ENCODE data around the gene SLC12A6. TPM values are rescaled to one million over a fixed set of nuclear protein-coding genes. Genes with fewer than 3 reads are reported as not detected.

Gene SLC12A6
- total RNA-seq, 4 donors from 2014 or later: 26.9 to 36.9 (median 32.6) TPM

DNA sequence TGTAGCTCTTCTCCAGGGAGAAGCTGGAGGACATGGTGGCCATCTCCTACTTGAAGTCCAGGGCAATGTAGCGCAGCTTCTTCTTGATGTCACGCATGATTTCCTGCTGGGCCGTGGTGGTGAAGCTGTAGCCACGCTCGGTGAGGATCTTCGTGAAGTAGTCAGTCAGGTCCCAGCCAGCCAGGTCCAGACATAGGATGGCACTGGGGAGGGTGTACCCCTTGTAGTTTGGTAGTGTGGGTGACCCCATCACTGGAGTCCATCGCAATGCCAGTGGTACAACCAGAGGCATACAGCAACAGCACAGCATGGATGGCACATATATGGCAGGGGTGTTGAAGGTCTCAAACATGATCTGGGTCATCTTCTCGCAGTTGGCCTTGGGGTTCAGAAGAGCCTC is 36.4 kb upstream of the SLC12A6 start:
- no peak for TF ChIP-seq EP300 (IDR thresholded peaks at IDR 0.05)
- TF ChIP-seq POLR2A (IDR thresholded peaks at IDR 0.05): no peak
- TF ChIP-seq, protein P1, sequence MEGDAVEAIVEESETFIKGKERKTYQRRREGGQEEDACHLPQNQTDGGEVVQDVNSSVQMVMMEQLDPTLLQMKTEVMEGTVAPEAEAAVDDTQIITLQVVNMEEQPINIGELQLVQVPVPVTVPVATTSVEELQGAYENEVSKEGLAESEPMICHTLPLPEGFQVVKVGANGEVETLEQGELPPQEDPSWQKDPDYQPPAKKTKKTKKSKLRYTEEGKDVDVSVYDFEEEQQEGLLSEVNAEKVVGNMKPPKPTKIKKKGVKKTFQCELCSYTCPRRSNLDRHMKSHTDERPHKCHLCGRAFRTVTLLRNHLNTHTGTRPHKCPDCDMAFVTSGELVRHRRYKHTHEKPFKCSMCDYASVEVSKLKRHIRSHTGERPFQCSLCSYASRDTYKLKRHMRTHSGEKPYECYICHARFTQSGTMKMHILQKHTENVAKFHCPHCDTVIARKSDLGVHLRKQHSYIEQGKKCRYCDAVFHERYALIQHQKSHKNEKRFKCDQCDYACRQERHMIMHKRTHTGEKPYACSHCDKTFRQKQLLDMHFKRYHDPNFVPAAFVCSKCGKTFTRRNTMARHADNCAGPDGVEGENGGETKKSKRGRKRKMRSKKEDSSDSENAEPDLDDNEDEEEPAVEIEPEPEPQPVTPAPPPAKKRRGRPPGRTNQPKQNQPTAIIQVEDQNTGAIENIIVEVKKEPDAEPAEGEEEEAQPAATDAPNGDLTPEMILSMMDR (IDR thresholded peaks at IDR 0.05): no peak
- Histone ChIP-seq H3K4me1 (no peaks in the 10 kb centered on the region), H3K4me3 (no peak overlapping the region), H3K27ac (no peak overlapping the region), H3K9me3 (no peaks in the 10 kb centered on the region), H3K27me3 (no peaks in the 10 kb centered on the region), H3K36me3 (no peaks in the 10 kb centered on the region)
- 93 to 98% methylated on average over 6 to 8 of the region's 8 CpGs for WGBS, 2 donors
- DNase-seq (ENCODE audit: low spot score in 2 of 2): no peak

DNA sequence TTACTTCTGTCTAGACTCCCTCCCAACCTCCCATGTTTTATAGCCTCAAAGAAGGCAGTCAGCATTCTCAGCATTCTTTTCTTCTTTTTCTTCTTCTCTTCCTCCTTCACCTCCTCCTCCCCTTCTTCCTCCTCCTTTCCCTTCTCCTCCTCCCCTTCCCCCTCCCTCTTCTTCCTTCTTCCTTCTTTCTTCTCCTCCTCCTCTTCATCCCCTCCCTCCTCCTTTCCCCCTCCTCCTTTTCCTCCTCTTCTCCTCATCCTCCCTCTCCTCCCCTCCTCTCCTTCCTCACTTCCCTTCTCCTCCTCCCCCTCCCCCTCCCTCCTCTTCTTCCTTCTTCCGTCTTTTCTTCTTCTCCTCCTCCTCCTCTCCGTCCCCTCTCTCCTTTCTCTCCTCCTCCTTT is 33.1 kb upstream of the SLC12A6 start:
- no peak for TF ChIP-seq POLR2A (IDR thresholded peaks at IDR 0.05)
- no peak for TF ChIP-seq EP300 (IDR thresholded peaks at IDR 0.05)
- TF ChIP-seq, protein P1 (IDR thresholded peaks at IDR 0.05): no peak
- no peaks in the 10 kb centered on the region for H3K9me3 ChIP-seq
- no peak overlapping the region for H3K4me3 ChIP-seq
- no peak overlapping the region for H3K27ac ChIP-seq
- peaks cover 0 to 18% (median 9%) of the 10 kb centered on the region in 4 donors for H3K4me1 ChIP-seq
- no peaks in the 10 kb centered on the region for H3K36me3 ChIP-seq
- WGBS, 2 donors: 62 to 73% methylated on average over 2 of the region's 2 CpGs
- no peaks in the 10 kb centered on the region for H3K27me3 ChIP-seq
- no peak for DNase-seq (ENCODE audit: low spot score in 2 of 2)

DNA sequence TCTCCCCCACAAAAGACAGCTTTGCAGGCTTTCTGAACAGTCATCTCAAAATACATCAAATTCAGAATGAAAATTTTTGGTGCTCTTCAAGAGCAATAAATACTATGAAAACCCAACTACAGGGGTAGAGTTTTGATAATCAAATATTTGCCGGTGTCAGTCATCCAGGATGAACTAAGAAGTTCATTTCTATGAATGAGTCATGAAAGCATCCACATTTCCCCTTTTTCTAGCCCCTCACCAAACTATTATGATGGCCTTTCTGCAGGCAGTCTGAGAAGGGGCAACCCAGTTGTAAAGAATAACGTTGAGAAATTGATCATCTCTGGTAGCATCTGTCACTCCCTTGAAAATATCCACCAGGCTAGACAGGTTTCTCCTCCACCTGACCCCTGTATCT is 32.5 kb upstream of the SLC12A6 start:
- DNase-seq (ENCODE audit: low spot score in 2 of 2): no peak
- no peak for TF ChIP-seq EP300 (IDR thresholded peaks at IDR 0.05)
- no peak for TF ChIP-seq POLR2A (IDR thresholded peaks at IDR 0.05)
- TF ChIP-seq, protein P1 (IDR thresholded peaks at IDR 0.05): no peak
- Histone ChIP-seq H3K4me1 (peaks cover 0 to 23% (median 14%) of the 10 kb centered on the region in 4 donors), H3K27me3 (no peaks in the 10 kb centered on the region), H3K9me3 (no peaks in the 10 kb centered on the region), H3K27ac (no peak overlapping the region), H3K36me3 (no peaks in the 10 kb centered on the region), H3K4me3 (no peak overlapping the region)
- WGBS, 2 donors: 56 to 60% methylated on average over 2 of the region's 2 CpGs

- peak; percentile 12 to 71 for TF ChIP-seq POLR2A (IDR thresholded peaks at IDR 0.05)
- TF ChIP-seq, protein P1 (IDR thresholded peaks at IDR 0.05): peak; percentile 95 to 98 (median 96)
- peak in 1 of 2 donors; percentile 80 for TF ChIP-seq EP300 (IDR thresholded peaks at IDR 0.05)
- Histone ChIP-seq H3K4me3 (peak within 1 kb of the TSS; percentile 72 to 92 (median 82)), H3K27ac (peak within 1 kb of the TSS; percentile 94 to 98 (median 98)), H3K27me3 (no peaks in the 10 kb centered on the region), H3K4me1 (peaks cover 0 to 26% (median 14%) of the 10 kb centered on the region in 4 donors), H3K9me3 (no peaks in the 10 kb centered on the region), H3K36me3 (peaks cover 0 to 18% (median 0%) of the 10 kb centered on the region in 3 donors)
- DNase-seq (ENCODE audit: low spot score in 2 of 2): peak; percentile 77 to 82
- WGBS, 2 donors: 0 to 1% methylated on average over 4 to 63 of the region's 80 CpGs
Measured at GRCh38 chr15:34367101-34368081, 29.8 kb upstream of the SLC12A6 start, which contains the start of gene LPCAT4. Gene LPCAT4, minus strand, starts transcription at chr15:34367196. Its CDS starts 96 bp downstream, at chr15:34367100.

Data from tibial nerve (tissue), 4 donors.